GM21360 (cell line): Measurements from ENCODE around the gene OGG1.

ENCODE experiments used
- ATAC-seq: cut with Tn5 transposase; IDR thresholded peaks from one replicate; pipeline ENCODE4 v1.9.1; 2021; ENCODE audit warnings: mild to moderate bottlenecking, moderate library complexity; ENCODE audit not compliant: unreplicated experiment

OGG1 gene

GRCh38 chr3:9781978-9782603 lies 32.3 kb downstream of the OGG1 start:
- no peak for ATAC-seq

GRCh38 chr3:9782770-9783169 lies 33.0 kb downstream of the OGG1 start:
- ATAC-seq: no peak

- ATAC-seq: no peak
Observed at GRCh38 chr3:9783954-9784353, 34.2 kb downstream of the OGG1 start.

- ATAC-seq: no peak
Observed at GRCh38 chr3:9784965-9785364, 35.2 kb downstream of the OGG1 start.

GRCh38 chr3:9785602-9786001 lies 35.9 kb downstream of the OGG1 start:
- ATAC-seq: no peak

GRCh38 chr3:9786209-9786739 lies 36.5 kb downstream of the OGG1 start:
- no peak for ATAC-seq

- ATAC-seq: no peak
Observed at GRCh38 chr3:9786825-9787669, 37.3 kb downstream of the OGG1 start.

- ATAC-seq: no peak
Observed at GRCh38 chr3:9787714-9788113, 38.0 kb downstream of the OGG1 start.

- ATAC-seq: no peak
Observed at GRCh38 chr3:9791127-9791526, 41.4 kb downstream of the OGG1 start.

GRCh38 chr3:9791790-9792404 lies 42.1 kb downstream of the OGG1 start:
- ATAC-seq: no peak

- peak; percentile 74 for ATAC-seq
Observed at GRCh38 chr3:9792405-9793160, 42.8 kb downstream of the OGG1 start, which contains the start of the genes ARPC4 and TADA3. ARPC4 (plus strand) TSS chr3:9793082; CDS start chr3:9793122, 40 bp downstream. TADA3 (minus strand) TSS chr3:9792473; CDS start chr3:9791466, 1,007 bp downstream.

- peak; percentile 3 for ATAC-seq
Observed at GRCh38 chr3:9793161-9793781, 43.5 kb downstream of the OGG1 start.

- ATAC-seq: no peak
Observed at GRCh38 chr3:9794400-9794799, 44.6 kb downstream of the OGG1 start.

- no peak for ATAC-seq
Observed at GRCh38 chr3:9795207-9795606, 45.5 kb downstream of the OGG1 start.

- no peak for ATAC-seq
Observed at GRCh38 chr3:9797196-9797945, 47.6 kb downstream of the OGG1 start.

- ATAC-seq: no peak
Observed at GRCh38 chr3:9800529-9800928, 50.8 kb downstream of the OGG1 start.

- no peak for ATAC-seq
Observed at GRCh38 chr3:9803494-9803893, 53.7 kb downstream of the OGG1 start.

- ATAC-seq: no peak
Observed at GRCh38 chr3:9804996-9805395, 55.2 kb downstream of the OGG1 start.

- no peak for ATAC-seq
Observed at GRCh38 chr3:9806137-9806536, 56.4 kb downstream of the OGG1 start.
